ENCODE measurements around the gene ZNF492.

ZNF492 gene

GRCh38 chr19:22617614-22618320 lies 16.4 kb upstream of the ZNF492 start:
- in situ Hi-C loops (cut with HindIII; ENCODE audit: low sequenced_read_pairs), result no loop called here
- H3K4me3 ChIP-seq (ENCODE audit: low read depth, low read length), result no peak overlapping the region
- DNase-seq (ENCODE audit: low read depth, low spot score), result no peak
- TF ChIP-seq CTCF (IDR thresholded peaks at IDR 0.05; ENCODE audit: low read depth, low read length), result no peak

GRCh38 chr19:22619371-22619770 lies 14.8 kb upstream of the ZNF492 start:
- no peak for DNase-seq (ENCODE audit: low read depth, low spot score)
- in situ Hi-C loops (cut with HindIII; ENCODE audit: low sequenced_read_pairs), result no loop called here
- no peak for TF ChIP-seq CTCF (IDR thresholded peaks at IDR 0.05; ENCODE audit: low read depth, low read length)
- no peak overlapping the region for H3K4me3 ChIP-seq (ENCODE audit: low read depth, low read length)

- TF ChIP-seq CTCF (IDR thresholded peaks at IDR 0.05; ENCODE audit: low read depth, low read length), result no peak
- H3K4me3 ChIP-seq (ENCODE audit: low read depth, low read length), result no peak overlapping the region
- DNase-seq (ENCODE audit: low read depth, low spot score), result no peak
- in situ Hi-C loops (cut with HindIII; ENCODE audit: low sequenced_read_pairs), result no loop called here
Observed at GRCh38 chr19:22619932-22620331, 14.2 kb upstream of the ZNF492 start.

GRCh38 chr19:22620401-22620800 lies 13.7 kb upstream of the ZNF492 start:
- TF ChIP-seq CTCF (IDR thresholded peaks at IDR 0.05; ENCODE audit: low read depth, low read length), result no peak
- no peak overlapping the region for H3K4me3 ChIP-seq (ENCODE audit: low read depth, low read length)
- no peak for DNase-seq (ENCODE audit: low read depth, low spot score)
- in situ Hi-C loops (cut with HindIII; ENCODE audit: low sequenced_read_pairs), result no loop called here

- TF ChIP-seq CTCF (IDR thresholded peaks at IDR 0.05; ENCODE audit: low read depth, low read length), result no peak
- in situ Hi-C loops (cut with HindIII; ENCODE audit: low sequenced_read_pairs), result no loop called here
- no peak overlapping the region for H3K4me3 ChIP-seq (ENCODE audit: low read depth, low read length)
- DNase-seq (ENCODE audit: low read depth, low spot score), result no peak
Observed at GRCh38 chr19:22620912-22621311, 13.2 kb upstream of the ZNF492 start.

- H3K4me3 ChIP-seq (ENCODE audit: low read depth, low read length), result no peak overlapping the region
- in situ Hi-C loops (cut with HindIII; ENCODE audit: low sequenced_read_pairs), result no loop called here
- no peak for TF ChIP-seq CTCF (IDR thresholded peaks at IDR 0.05; ENCODE audit: low read depth, low read length)
- DNase-seq (ENCODE audit: low read depth, low spot score), result no peak
Observed at GRCh38 chr19:22622020-22622419, 12.1 kb upstream of the ZNF492 start.

Measured in astrocyte of the spinal cord (primary cell).